GM12891 (cell line): ENCODE measurements around the gene CD46.

Experiments
- DNase-seq: peaks from one replicate; pipeline ENCODE4 v3.0.0; 2011; ENCODE audit warnings: low spot score; ENCODE audit not compliant: insufficient read length
- FAIRE-seq: peaks from 2 replicates; lab custom pipeline; 2011; peaks lifted over from hg19 to GRCh38; lab: Jason Lieb, UNC
- PAX5 ChIP-seq: IDR thresholded peaks from 2 replicates; pipeline ENCODE4 v1.6.1; 2011; ENCODE audit warnings: low read length, moderate library complexity, mild to moderate bottlenecking; ENCODE audit not compliant: insufficient read depth, severe bottlenecking
- POLR2A ChIP-seq: IDR thresholded peaks from 2 replicates; pipeline ENCODE4 v1.6.1; 2011; ENCODE audit warnings: low read depth, low read length, control low read depth
- POLR2AphosphoS5 ChIP-seq: IDR thresholded peaks from 2 replicates; pipeline ENCODE4 v1.6.1; 2011; ENCODE audit warnings: low read depth, low read length, control low read depth
- POU2F2 ChIP-seq: IDR thresholded peaks from 2 replicates; pipeline ENCODE4 v1.6.1; 2011; ENCODE audit warnings: low read depth, mild to moderate bottlenecking, control low read depth, low read length, moderate library complexity
- SPI1 ChIP-seq: IDR thresholded peaks from 2 replicates; pipeline ENCODE4 v1.6.1; 2011; ENCODE audit warnings: low read depth, low read length, control low read depth
- TAF1 ChIP-seq: IDR thresholded peaks from 2 replicates; pipeline ENCODE4 v1.6.1; 2011; ENCODE audit warnings: low read depth, low read length, control low read depth

CD46 gene

DNA sequence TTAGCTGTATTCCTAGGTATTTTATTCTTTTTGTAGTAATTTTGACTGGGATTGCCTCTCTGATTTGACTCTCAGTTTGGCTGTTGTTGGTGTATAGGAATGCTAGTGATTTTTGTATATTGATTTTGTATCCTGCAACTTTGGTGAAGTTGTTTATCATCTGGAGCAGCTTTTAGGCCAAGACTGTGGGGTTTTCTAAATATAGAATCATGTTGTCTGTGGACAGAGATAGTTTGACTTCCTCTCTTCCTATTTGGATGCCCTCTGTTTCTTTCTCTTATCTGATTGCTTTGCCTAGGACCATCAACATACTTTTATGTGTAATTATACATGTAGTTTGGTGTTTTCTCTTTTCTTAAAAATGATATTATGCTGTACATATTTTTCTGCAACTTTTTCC, 27.2 kb downstream of the CD46 start:
- FAIRE-seq: no peak
- DNase-seq: no peak
- TF ChIP-seq POLR2A: no peak
- TF ChIP-seq POLR2AphosphoS5: no peak
- no peak for TF ChIP-seq SPI1
- TF ChIP-seq TAF1: no peak
- no peak for TF ChIP-seq PAX5
- no peak for TF ChIP-seq POU2F2

DNA sequence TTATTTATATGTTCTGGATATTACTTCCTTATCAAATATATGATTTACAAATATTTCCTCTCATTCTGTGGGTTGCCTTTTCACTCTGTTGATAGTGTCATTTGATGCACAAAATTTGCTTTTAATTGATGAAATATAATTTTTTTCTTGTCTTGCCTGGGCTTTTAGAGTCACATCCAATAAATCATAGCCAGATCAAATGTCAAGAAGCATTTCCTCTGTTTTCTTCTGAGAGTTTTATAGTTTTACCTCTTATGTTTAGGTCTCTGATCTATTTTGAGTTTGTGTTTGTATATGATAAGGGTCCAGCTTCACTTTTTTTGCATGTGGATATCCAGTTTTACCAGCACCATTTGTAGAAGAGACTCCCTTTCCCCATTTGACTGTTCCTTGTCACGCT, 29.5 kb downstream of the CD46 start:
- TF ChIP-seq POU2F2 (no peak), POLR2A (no peak)
- no peak for FAIRE-seq
- no peak for DNase-seq

DNA sequence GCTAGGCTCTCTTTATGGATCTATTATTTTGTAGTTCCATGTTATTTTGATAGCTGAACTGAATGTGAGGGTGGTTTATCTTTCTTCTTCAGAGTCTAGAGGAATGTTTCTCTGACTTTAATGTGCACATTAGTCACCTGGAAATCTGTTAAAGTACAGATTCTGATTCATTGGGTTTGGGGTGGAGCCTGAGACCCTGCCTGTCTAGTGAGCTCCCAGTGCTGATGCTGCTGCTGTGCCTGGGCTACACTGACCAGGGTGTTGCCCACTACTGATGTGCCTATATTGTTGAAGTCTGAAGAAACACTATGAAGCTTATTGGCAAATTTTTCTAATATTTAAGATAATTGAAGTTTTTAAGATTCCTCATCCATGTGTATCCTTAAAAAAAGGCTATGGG, 35.9 kb downstream of the CD46 start:
- DNase-seq: no peak
- TF ChIP-seq PAX5: no peak
- no peak for TF ChIP-seq POLR2AphosphoS5
- no peak for TF ChIP-seq TAF1
- no peak for TF ChIP-seq SPI1
- no peak for TF ChIP-seq POU2F2
- TF ChIP-seq POLR2A: no peak
- FAIRE-seq: no peak

DNA sequence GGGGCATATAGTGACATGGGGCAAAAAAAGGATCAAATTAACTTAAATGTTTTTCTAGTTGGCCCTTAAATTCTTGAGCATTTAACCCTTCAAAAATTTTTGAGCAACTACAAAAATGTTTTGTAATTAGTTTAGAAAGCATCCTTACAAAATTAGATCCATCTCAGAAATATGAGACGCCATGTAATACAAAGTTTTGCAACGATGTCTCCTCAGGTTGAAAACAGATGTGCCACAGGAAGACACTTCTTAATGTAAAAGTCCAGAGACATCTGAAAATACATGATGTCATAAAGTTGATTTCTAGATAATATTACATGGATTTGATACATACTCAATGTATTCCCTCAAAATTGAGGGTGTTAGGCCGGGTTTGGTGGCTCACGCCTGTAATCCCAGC, 37.5 kb downstream of the CD46 start:
- DNase-seq: no peak
- no peak for TF ChIP-seq SPI1
- TF ChIP-seq POLR2A: no peak
- no peak for TF ChIP-seq POU2F2
- TF ChIP-seq PAX5: no peak
- no peak for FAIRE-seq

DNA sequence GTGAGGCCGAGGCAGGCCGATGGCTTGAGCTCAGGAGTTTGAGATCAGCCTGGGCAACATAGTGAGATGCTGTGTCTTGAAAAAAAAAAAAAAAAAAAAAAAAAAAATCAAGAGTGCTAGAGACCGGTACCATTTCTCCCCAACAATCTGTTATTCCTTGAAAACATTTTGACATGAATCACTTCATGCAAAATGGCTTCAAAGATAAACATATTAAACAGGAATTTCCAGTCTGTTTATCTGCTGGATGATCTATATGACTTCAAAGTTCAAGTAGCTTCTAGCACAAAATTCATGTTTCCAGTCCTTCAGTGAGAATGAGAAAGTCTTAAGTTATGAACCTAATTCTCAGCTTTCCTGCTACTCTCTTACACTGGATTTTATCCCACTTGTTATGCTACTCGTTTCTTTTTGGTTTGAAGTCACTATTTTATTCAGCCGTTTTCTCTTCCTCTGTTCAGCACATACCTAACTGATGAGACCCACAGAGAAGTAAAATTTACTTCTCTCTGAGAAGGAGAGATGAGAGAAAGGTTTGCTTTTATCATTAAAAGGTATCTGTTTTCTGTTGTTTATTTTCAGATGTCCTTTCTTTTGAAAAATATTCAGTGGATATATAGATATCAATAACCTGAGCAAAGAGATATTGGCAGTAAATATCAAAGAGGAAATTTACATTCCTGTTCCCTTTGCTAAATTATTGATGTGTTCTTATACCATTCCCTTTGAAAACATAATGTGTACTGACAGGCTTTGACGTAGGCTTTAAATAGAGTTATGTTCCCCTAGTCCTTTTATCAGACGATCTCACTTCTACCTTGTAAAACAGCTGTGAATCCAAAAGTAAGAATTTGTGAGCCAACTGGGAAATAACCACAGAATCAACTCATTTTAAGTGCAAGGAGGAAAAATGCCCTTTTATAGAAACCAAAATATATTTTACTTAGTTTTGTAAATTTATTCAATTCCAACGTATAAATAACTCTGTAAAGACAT, 38.2 kb downstream of the CD46 start:
- DNase-seq (no peak), FAIRE-seq (no peak)
- TF ChIP-seq TAF1 (no peak), POLR2AphosphoS5 (no peak), SPI1 (no peak), POU2F2 (no peak)

DNA sequence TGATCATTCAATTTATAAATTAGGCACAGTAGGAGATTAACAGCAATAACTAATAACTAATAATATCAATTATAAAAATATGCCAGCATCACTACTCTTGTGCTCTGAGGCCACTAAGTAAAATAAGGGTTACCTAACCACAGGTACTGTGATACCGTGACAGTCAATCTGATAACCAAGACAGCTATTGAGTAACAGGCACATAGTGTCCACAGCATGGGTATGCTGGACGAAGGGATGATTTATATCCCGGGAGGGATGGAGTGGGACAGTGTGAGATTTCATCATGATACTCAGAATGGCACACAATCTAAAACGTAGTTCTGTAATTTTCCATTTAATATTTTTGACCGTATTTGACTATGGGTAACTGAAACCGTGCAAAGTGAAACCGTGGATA, 39.4 kb downstream of the CD46 start:
- FAIRE-seq (no peak), DNase-seq (no peak)
- TF ChIP-seq SPI1: no peak
- TF ChIP-seq POU2F2: no peak
- TF ChIP-seq POLR2AphosphoS5: no peak

DNA sequence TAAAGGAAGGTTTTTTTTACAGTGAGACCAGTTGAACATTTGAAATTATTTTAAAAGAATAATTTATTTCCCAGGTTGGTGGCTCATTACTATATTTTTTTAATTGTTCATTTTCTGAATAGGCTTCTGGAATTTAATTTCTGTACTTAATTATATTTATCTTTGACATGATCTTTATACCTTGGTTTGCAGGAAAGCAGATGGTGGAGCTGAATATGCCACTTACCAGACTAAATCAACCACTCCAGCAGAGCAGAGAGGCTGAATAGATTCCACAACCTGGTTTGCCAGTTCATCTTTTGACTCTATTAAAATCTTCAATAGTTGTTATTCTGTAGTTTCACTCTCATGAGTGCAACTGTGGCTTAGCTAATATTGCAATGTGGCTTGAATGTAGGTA, 41.5 kb downstream of the CD46 start:
- DNase-seq (no peak), FAIRE-seq (no peak)
- TF ChIP-seq POLR2AphosphoS5 (no peak), POU2F2 (no peak), SPI1 (no peak), PAX5 (no peak), TAF1 (no peak), POLR2A (no peak)

DNA sequence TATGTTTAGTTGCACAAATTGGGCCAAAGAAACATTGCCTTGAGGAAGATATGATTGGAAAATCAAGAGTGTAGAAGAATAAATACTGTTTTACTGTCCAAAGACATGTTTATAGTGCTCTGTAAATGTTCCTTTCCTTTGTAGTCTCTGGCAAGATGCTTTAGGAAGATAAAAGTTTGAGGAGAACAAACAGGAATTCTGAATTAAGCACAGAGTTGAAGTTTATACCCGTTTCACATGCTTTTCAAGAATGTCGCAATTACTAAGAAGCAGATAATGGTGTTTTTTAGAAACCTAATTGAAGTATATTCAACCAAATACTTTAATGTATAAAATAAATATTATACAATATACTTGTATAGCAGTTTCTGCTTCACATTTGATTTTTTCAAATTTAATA, 43.0 kb downstream of the CD46 start:
- DNase-seq: no peak
- TF ChIP-seq POLR2AphosphoS5: no peak
- no peak for TF ChIP-seq PAX5
- TF ChIP-seq POU2F2: no peak
- no peak for TF ChIP-seq TAF1
- TF ChIP-seq POLR2A: no peak
- no peak for TF ChIP-seq SPI1
- FAIRE-seq: no peak

DNA sequence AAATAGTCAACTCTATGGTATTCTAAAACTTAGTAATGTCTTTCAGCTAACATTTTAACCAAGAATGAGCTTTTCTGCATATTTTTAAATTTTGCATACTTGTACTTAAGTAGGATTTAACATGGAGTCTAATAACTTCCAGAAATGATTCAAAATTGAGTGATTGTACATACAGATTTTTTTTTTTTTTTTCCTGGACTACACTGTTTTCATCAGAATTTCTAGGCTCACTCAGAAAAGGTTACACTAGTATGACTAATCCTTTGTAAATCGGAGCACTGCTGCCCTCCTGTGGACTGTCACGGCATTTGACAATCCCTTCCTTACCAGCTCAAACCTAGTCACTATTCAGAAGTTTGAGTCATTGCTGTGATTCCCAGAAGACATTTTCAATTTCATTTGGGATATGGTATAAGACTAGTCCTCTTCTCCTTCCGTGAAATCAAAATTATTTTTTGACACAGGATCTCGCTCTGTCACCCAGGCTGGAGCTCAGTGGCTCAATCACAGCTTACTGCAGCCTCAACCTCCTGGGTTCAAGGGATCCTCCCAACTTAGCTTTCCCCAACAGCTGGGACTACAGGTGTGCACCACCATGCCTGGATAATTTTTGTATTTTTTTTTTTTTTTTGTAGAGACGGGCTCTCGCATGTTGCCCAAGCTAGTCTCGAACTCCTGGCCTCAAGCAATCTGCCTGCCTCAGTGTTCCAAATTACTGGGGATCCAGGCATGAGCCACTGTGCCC, 45.5 kb downstream of the CD46 start:
- TF ChIP-seq TAF1 (no peak), PAX5 (no peak), SPI1 (no peak), POLR2A (no peak), POU2F2 (no peak), POLR2AphosphoS5 (no peak)
- no peak for DNase-seq
- peak; percentile 89 for FAIRE-seq

DNA sequence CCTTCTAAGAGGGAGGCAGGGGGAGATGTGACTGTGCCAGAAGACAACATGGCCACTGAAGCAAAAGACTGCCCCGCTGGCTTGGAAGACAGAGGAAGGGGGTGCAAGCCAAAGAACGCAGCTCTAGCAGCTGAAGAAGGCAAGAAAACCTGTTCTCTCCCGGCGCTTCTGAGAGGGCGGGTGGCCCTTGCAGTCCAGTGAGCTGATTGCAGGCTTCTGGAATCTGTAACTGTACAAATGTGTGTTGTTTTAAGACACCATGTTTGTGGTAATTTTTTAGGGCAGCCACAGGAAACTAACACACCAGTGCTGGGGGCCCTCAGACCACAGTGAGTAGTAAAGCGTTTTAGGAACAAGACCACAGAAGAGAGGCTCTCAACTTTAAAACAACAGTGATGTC, 47.0 kb downstream of the CD46 start:
- DNase-seq: no peak
- no peak for FAIRE-seq
- TF ChIP-seq POLR2AphosphoS5: 0 out of 2 replicates have a peak, but pooled peaks have one; percentile 13
- TF ChIP-seq POU2F2: no peak
